Transverse colon (tissue), 4 donors: ENCODE data around the gene MAP4. TPM values are rescaled to one million over a fixed set of nuclear protein-coding genes. Genes with fewer than 3 reads are reported as not detected.

Experiments
- DNase-seq: peaks from one replicate; pipeline ENCODE4 v3.0.0-alpha.2; 2019
- H3K27ac ChIP-seq, 4 donors: fragments of 200-600 bp; sonication (generic); 2 replicates each; pipeline ENCODE4 v1.5.1; 2016 to 2018; ENCODE audit warnings: inconsistent platforms in 4 of 4
- H3K27me3 ChIP-seq: fragments of 200-600 bp; sonication (generic); 2 replicates; pipeline ENCODE4 v1.5.1; 2017; ENCODE audit warnings: inconsistent platforms
- H3K36me3 ChIP-seq, 4 donors: fragments of 200-600 bp; sonication (generic); 2 replicates each; pipeline ENCODE4 v1.5.1; 2017 to 2019; ENCODE audit warnings: inconsistent platforms in 4 of 4
- H3K4me1 ChIP-seq, 4 donors: fragments of 200-600 bp; sonication (generic); 2 replicates each; pipeline ENCODE4 v1.5.1; 2017 to 2020; ENCODE audit warnings: inconsistent platforms in 4 of 4
- H3K4me3 ChIP-seq, 4 donors: fragments of 200-600 bp; sonication (generic); 1 replicate in 1 of 4; 2 replicates in 3 of 4; pipeline versions ENCODE4 v1.5.1 to v1.6.1; 2017 to 2019; ENCODE audit warnings: inconsistent platforms in 4 of 4
- H3K9me3 ChIP-seq, 2 donors: fragments of 200-600 bp; sonication (generic); 2 replicates each; pipeline ENCODE4 v1.5.1; 2017 to 2019; ENCODE audit warnings: inconsistent platforms in 2 of 2
- EP300 ChIP-seq: sonication (generic); formaldehyde crosslinking; IDR thresholded peaks from one replicate; pipeline ENCODE4 v1.6.1; 2017; ENCODE audit warnings: antibody characterized with exemption, low read depth
- POLR2A ChIP-seq: fragments of 450-650 bp; IDR thresholded peaks from one replicate; pipeline ENCODE4 v1.6.1; 2016; ENCODE audit warnings: antibody characterized with exemption, mild to moderate bottlenecking, moderate library complexity
- POLR2AphosphoS5 ChIP-seq, 3 donors: sonication (generic); formaldehyde crosslinking; IDR thresholded peaks; one replicate each; pipeline ENCODE4 v1.6.1; 2016; ENCODE audit warnings: antibody characterized with exemption in 3 of 3
- WGBS, 2 donors: methylation state at CpG; one replicate each; pipeline ENCODE4 v1.1.5; 2018; ENCODE audit warnings: low coverage in 1 of 2; 5-methylcytosine and 5-hydroxymethylcytosine counted together
- in situ Hi-C, 4 donors: fragments of 200-750 bp; cut with MboI; loops; one replicate each; pipeline versions ENCODE4 v1.15.0 to v1.15.1; 2017; ENCODE audit warnings: low sequenced_read_pairs in 3 of 4, low pct_ligation_motif_present in 1 of 4, low pct_unique_long_range_greater_than_20kb in 1 of 4
- intact Hi-C: fragments of 100-400 bp; cut with DNase I; formaldehyde crosslinking; loops from one replicate; pipeline ENCODE4 v1.15.1; 2023; ENCODE audit warnings: low total_unique reads
- small RNA-seq, 4 donors: library from RNA; depleted of rRNA; stranded (forward); fragments of <200 nt; gene quantifications; one replicate each; pipeline ENCODE3, GENCODE V24; 2016
- total RNA-seq, 4 donors: library from RNA; depleted of rRNA; stranded (reverse); fragments of >200 nt; gene quantifications; one replicate each; pipeline ENCODE4 v1.1.0, GENCODE V29; 2016
- TF ChIP-seq, protein P1 (sequence below), 5 experiments: fragments of 200-600 bp in 3 of 5; fragments of 450-650 bp in 2 of 5; sonication (generic) in 3 of 5; IDR thresholded peaks; 1 replicate in 2 of 5; 2 replicates in 3 of 5; pipeline ENCODE4 v1.5.1; 2016 to 2017; ENCODE audit warnings: antibody characterized with exemption in 5 of 5, inconsistent platforms in 3 of 5, mild to moderate bottlenecking in 2 of 5, moderate library complexity in 1 of 5

The MAP4 gene
- total RNA-seq, 4 donors from 2014 or later = 68.8 to 148 (median 82.9) TPM

- Histone ChIP-seq H3K27ac (no peak overlapping the region), H3K36me3 (peaks cover 0 to 4% (median 1%) of the 10 kb centered on the region in 4 donors), H3K4me1 (peaks cover 7 to 21% (median 10%) of the 10 kb centered on the region in 4 donors), H3K27me3 (no peaks in the 10 kb centered on the region), H3K4me3 (no peak overlapping the region), H3K9me3 (no peaks in the 10 kb centered on the region)
- TF ChIP-seq POLR2A (no peak), POLR2AphosphoS5 (IDR thresholded peaks at IDR 0.05) (no peak), EP300 (no peak)
- DNase-seq = no peak
- in situ Hi-C loops = no loop called here
- 96% methylated on average over 1 of the region's 1 CpG; no CpG with 5 or more reads in 1 of the 2 donors for WGBS, 2 donors
- intact Hi-C loops = no loop called here
Observed at GRCh38 chr3:47804577-47804976, 211.6 kb downstream of the MAP4 start.

- peaks cover 0 to 4% (median 0%) of the 10 kb centered on the region in 4 donors for H3K36me3 ChIP-seq
- no peak for TF ChIP-seq POLR2A
- no peak for TF ChIP-seq POLR2AphosphoS5 (IDR thresholded peaks at IDR 0.05)
- TF ChIP-seq, protein P1, sequence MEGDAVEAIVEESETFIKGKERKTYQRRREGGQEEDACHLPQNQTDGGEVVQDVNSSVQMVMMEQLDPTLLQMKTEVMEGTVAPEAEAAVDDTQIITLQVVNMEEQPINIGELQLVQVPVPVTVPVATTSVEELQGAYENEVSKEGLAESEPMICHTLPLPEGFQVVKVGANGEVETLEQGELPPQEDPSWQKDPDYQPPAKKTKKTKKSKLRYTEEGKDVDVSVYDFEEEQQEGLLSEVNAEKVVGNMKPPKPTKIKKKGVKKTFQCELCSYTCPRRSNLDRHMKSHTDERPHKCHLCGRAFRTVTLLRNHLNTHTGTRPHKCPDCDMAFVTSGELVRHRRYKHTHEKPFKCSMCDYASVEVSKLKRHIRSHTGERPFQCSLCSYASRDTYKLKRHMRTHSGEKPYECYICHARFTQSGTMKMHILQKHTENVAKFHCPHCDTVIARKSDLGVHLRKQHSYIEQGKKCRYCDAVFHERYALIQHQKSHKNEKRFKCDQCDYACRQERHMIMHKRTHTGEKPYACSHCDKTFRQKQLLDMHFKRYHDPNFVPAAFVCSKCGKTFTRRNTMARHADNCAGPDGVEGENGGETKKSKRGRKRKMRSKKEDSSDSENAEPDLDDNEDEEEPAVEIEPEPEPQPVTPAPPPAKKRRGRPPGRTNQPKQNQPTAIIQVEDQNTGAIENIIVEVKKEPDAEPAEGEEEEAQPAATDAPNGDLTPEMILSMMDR (IDR thresholded peaks at IDR 0.05) = no peak
- no peak for TF ChIP-seq EP300
- peak overlapping the region; percentile 96 to 99 (median 98) for H3K27ac ChIP-seq
- DNase-seq = no peak
- intact Hi-C loops = no loop called here
- WGBS, 2 donors = 0% methylated on average over 1 to 9 of the region's 20 CpGs
- in situ Hi-C loops = no loop called here
- no peaks in the 10 kb centered on the region for H3K27me3 ChIP-seq
- peak overlapping the region; percentile 65 to 89 (median 78) for H3K4me3 ChIP-seq
- no peaks in the 10 kb centered on the region for H3K9me3 ChIP-seq
- H3K4me1 ChIP-seq = peaks cover 7 to 21% (median 10%) of the 10 kb centered on the region in 4 donors
Observed at GRCh38 chr3:47803480-47804025, 212.7 kb downstream of the MAP4 start.

DNA sequence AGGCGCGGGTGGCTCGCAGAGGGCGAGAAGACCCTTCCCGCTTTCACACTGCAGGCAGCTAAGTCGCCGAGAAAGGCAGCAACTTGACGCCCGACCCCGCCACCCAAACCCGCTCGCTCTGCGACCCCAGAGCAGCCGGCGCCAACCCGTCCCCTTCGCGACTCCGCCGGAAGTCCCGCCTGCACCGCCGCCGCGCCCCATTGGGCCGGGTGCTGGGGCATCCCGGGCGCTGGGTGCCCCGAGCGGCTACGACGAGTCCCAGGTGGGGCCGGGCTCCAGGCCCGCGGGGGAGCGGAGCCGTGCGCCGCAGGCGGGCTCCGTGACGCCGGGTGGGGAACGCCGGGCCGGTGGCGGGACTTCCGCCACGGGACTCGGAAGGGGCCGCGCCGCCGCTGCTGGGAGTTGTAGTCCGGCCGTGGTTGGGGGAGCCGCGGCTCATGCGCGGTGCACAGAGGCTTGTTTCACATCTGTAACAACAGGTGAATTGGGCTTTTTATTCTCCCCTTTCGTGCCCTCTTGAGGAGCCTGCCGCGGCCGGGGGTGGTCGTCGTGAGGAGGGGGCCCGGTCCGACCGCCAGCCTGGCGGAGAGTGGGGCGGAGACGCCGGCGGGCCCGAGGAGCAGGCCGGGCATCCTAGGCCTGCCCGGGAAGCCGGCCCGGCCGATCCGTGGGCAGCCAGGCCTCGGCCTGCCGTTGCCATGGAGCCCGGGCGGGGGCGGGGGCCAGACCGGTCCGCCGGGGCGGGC is 213.3 kb downstream of the MAP4 start, which contains the start of gene DHX30:
Gene DHX30, plus strand, starts transcription at position 405 of the 746 bp plus-strand sequence. CDS start 7,546 bp downstream, outside the sequence.
- intact Hi-C loops (no loop called here), in situ Hi-C loops (no loop called here)
- TF ChIP-seq, protein P1 (IDR thresholded peaks at IDR 0.05) = no peak
- peak in 2 of 3 donors; percentile 61 to 74 for TF ChIP-seq POLR2AphosphoS5 (IDR thresholded peaks at IDR 0.05)
- TF ChIP-seq POLR2A = peak; percentile 35
- no peak for TF ChIP-seq EP300
- Histone ChIP-seq H3K4me3 (peak within 1 kb of the TSS; percentile 65 to 89 (median 78)), H3K9me3 (no peaks in the 10 kb centered on the region), H3K27ac (peak within 1 kb of the TSS; percentile 96 to 99 (median 98)), H3K27me3 (no peaks in the 10 kb centered on the region), H3K36me3 (peaks cover 0 to 4% (median 0%) of the 10 kb centered on the region in 4 donors), H3K4me1 (peaks cover 7 to 21% (median 10%) of the 10 kb centered on the region in 4 donors)
- WGBS, 2 donors = 1% methylated on average over 55 of the region's 90 CpGs; no CpG with 5 or more reads in 1 of the 2 donors
- peak; percentile 89 for DNase-seq

Small RNA genes lying within 50 kb of the gene (small RNA-seq; reads per million reads assigned to genes)
- 0 reads per million in 4 donors for gene AC124916.2
- 0 to 0.42 (median 0.18) reads per million in 4 donors for gene MIR1226
- gene RF00019 = 0 reads per million in 4 donors
- gene RF02271 = 0 reads per million in 4 donors

Other genes starting within 250 kb of the MAP4 start
- 10 to 100 TPM; 21.3 to 70.8 (median 45.0) TPM for gene SMARCC1, start 234.5 kb downstream of the MAP4 start, total RNA-seq
- 10 to 100 TPM; 31.0 to 52.3 (median 47.9) TPM for gene DHX30, start 213.3 kb downstream of the MAP4 start, total RNA-seq
- 1 to 10 TPM; 1.7 to 7.6 (median 4.8) TPM for gene CDC25A, start 172.0 kb upstream of the MAP4 start, total RNA-seq
- gene CAMP, start 207.1 kb upstream of the MAP4 start, total RNA-seq = not detected
- 1 to 10 TPM; 1.9 to 9.1 (median 5.8) TPM for gene ZNF589, start 224.7 kb upstream of the MAP4 start, total RNA-seq